HEK293 (cell line): ENCODE measurements around the gene PITHD1.

ENCODE experiments used
- ZBTB7A ChIP-seq: fragments of 450-650 bp; formaldehyde crosslinking; IDR thresholded peaks from 2 replicates; pipeline ENCODE4 v1.5.1; 2016; ENCODE audit warnings: low read depth, missing biosample characterization, missing genetic modification characterization
- ZNF311 ChIP-seq: fragments of 450-650 bp; formaldehyde crosslinking; IDR thresholded peaks from 2 replicates; pipeline ENCODE4 v1.5.1; 2017; ENCODE audit warnings: missing biosample characterization, missing genetic modification characterization, borderline replicate concordance
- TF ChIP-seq, protein P1 (sequence below): fragments of 450-650 bp; formaldehyde crosslinking; IDR thresholded peaks from 2 replicates; pipeline ENCODE4 v1.5.1; 2016; ENCODE audit warnings: missing biosample characterization, missing genetic modification characterization
- TF ChIP-seq, protein P2 (sequence below): fragments of 450-650 bp; formaldehyde crosslinking; IDR thresholded peaks from 2 replicates; pipeline ENCODE4 v1.5.1; 2016; ENCODE audit warnings: missing biosample characterization, missing genetic modification characterization, borderline replicate concordance

DNA sequence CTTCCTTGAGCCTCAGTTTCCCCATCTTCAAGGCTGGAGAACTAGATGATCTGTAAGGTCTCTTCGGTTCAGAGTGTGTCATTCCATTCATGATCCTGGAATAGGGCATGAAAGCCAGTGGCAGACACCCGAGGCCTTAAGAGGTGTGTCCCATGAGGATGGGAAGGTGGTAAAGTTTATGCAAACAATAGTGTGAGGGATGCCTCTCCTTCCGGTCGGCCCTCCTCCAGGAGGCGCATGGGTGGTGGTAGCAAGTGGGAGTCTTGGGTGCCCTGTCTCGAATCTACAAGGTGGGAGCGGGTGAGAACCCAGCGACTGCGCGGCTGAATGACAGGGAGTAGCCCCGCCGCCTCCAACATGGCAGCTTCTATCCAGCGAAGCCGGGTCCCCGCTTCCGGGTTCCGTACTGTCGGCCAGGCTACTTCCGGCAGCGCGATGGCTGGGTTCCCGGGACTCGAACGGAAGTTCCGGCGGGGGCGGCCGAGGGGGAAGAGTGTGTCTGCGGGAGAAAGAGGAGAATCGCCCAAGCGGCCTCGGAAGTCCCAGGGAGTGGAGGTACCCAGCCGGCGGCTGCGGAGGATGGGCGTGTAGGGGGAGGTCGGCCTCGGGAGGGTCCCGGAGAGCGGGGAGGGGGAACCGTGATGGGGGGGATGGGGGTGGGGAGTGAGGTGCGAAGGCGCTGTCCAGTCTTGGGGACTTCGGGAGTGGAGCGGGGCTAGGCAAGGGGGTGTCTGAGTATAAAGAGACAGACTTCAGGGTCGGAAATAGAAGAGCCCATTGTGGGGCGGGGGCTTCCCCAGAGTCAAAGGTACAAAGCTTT lies 12.7 kb downstream of the PITHD1 start, which contains the start of gene LYPLA2:
- TF ChIP-seq ZNF311 (tag by site-specific recombination) (no peak), ZBTB7A (tag by site-specific recombination) (no peak)
- TF ChIP-seq, protein P1, sequence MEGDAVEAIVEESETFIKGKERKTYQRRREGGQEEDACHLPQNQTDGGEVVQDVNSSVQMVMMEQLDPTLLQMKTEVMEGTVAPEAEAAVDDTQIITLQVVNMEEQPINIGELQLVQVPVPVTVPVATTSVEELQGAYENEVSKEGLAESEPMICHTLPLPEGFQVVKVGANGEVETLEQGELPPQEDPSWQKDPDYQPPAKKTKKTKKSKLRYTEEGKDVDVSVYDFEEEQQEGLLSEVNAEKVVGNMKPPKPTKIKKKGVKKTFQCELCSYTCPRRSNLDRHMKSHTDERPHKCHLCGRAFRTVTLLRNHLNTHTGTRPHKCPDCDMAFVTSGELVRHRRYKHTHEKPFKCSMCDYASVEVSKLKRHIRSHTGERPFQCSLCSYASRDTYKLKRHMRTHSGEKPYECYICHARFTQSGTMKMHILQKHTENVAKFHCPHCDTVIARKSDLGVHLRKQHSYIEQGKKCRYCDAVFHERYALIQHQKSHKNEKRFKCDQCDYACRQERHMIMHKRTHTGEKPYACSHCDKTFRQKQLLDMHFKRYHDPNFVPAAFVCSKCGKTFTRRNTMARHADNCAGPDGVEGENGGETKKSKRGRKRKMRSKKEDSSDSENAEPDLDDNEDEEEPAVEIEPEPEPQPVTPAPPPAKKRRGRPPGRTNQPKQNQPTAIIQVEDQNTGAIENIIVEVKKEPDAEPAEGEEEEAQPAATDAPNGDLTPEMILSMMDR (tag by site-specific recombination) = no peak; the same call in 1 of the 2 replicates
- TF ChIP-seq, protein P2, sequence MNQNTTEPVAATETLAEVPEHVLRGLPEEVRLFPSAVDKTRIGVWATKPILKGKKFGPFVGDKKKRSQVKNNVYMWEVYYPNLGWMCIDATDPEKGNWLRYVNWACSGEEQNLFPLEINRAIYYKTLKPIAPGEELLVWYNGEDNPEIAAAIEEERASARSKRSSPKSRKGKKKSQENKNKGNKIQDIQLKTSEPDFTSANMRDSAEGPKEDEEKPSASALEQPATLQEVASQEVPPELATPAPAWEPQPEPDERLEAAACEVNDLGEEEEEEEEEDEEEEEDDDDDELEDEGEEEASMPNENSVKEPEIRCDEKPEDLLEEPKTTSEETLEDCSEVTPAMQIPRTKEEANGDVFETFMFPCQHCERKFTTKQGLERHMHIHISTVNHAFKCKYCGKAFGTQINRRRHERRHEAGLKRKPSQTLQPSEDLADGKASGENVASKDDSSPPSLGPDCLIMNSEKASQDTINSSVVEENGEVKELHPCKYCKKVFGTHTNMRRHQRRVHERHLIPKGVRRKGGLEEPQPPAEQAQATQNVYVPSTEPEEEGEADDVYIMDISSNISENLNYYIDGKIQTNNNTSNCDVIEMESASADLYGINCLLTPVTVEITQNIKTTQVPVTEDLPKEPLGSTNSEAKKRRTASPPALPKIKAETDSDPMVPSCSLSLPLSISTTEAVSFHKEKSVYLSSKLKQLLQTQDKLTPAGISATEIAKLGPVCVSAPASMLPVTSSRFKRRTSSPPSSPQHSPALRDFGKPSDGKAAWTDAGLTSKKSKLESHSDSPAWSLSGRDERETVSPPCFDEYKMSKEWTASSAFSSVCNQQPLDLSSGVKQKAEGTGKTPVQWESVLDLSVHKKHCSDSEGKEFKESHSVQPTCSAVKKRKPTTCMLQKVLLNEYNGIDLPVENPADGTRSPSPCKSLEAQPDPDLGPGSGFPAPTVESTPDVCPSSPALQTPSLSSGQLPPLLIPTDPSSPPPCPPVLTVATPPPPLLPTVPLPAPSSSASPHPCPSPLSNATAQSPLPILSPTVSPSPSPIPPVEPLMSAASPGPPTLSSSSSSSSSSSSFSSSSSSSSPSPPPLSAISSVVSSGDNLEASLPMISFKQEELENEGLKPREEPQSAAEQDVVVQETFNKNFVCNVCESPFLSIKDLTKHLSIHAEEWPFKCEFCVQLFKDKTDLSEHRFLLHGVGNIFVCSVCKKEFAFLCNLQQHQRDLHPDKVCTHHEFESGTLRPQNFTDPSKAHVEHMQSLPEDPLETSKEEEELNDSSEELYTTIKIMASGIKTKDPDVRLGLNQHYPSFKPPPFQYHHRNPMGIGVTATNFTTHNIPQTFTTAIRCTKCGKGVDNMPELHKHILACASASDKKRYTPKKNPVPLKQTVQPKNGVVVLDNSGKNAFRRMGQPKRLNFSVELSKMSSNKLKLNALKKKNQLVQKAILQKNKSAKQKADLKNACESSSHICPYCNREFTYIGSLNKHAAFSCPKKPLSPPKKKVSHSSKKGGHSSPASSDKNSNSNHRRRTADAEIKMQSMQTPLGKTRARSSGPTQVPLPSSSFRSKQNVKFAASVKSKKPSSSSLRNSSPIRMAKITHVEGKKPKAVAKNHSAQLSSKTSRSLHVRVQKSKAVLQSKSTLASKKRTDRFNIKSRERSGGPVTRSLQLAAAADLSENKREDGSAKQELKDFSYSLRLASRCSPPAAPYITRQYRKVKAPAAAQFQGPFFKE = no peak
